Memory B cell (primary cell): Measurements from ENCODE around the gene PTN.

Experiments
- ATAC-seq: fragments of 150-1000 bp; cut with Tn5 transposase; 2 replicates; pipeline ENCODE4 v1.10.0; 2021; ENCODE audit warnings: low read depth, mild to moderate bottlenecking, moderate library complexity
- DNase-seq, 2 donors: peaks; one replicate each; pipeline ENCODE4 v3.0.0; 2022; ENCODE audit warnings: low spot score in 2 of 2
- H3K27ac Mint-ChIP-seq: one replicate; pipeline ENCODE4 v1.8.0; 2022; ENCODE audit warnings: mild to moderate bottlenecking, moderate library complexity, mixed read lengths
- H3K27me3 Mint-ChIP-seq: one replicate; pipeline ENCODE4 v1.8.0; 2022; ENCODE audit warnings: mixed read lengths
- H3K36me3 Mint-ChIP-seq: one replicate; pipeline ENCODE4 v1.8.0; 2022; ENCODE audit warnings: mild to moderate bottlenecking, mixed read lengths
- H3K4me1 Mint-ChIP-seq: one replicate; pipeline ENCODE4 v1.8.0; 2022; ENCODE audit warnings: mixed read lengths
- H3K4me3 Mint-ChIP-seq: one replicate; pipeline ENCODE4 v1.8.0; 2022; ENCODE audit warnings: mild to moderate bottlenecking, moderate library complexity, mixed read lengths
- H3K9me3 Mint-ChIP-seq: one replicate; pipeline ENCODE4 v1.8.0; 2022; ENCODE audit warnings: mixed read lengths

Gene PTN

GRCh38 chr7:137342828-137343261 lies 688 bp downstream of the PTN start:
- no peak overlapping the region for H3K27ac Mint-ChIP-seq
- no peak for DNase-seq
- no peaks in the 10 kb centered on the region for H3K27me3 Mint-ChIP-seq
- H3K36me3 Mint-ChIP-seq: no peaks in the 10 kb centered on the region
- no peak for ATAC-seq
- H3K9me3 Mint-ChIP-seq: peaks cover 2% of the 10 kb centered on the region
- H3K4me1 Mint-ChIP-seq: peaks cover 2% of the 10 kb centered on the region
- no peak overlapping the region for H3K4me3 Mint-ChIP-seq

DNA sequence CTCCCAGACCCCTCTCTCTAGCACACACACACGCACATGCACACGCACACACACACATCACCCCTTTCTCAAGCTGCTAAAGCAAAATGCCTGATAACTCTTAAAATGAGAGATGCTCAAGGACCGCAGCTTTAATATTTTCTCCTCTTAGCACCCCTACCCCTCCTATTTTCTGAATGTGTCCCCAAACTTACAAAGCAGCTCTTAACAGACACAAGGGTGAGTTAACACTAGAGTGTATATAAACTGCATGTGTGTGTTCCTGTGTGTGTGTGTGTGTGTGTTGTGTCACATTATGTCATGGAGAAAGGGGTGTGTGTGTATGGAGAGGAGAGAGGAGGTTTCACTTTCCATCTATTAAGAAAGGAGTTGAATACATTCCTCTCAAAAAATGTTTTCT lies 1.3 kb downstream of the PTN start:
- Mint-ChIP-seq H3K4me1 (peaks cover 2% of the 10 kb centered on the region), H3K36me3 (no peaks in the 10 kb centered on the region), H3K9me3 (peaks cover 5% of the 10 kb centered on the region), H3K27ac (no peak overlapping the region), H3K4me3 (no peak overlapping the region), H3K27me3 (no peaks in the 10 kb centered on the region)
- DNase-seq: no peak
- ATAC-seq: no peak

DNA sequence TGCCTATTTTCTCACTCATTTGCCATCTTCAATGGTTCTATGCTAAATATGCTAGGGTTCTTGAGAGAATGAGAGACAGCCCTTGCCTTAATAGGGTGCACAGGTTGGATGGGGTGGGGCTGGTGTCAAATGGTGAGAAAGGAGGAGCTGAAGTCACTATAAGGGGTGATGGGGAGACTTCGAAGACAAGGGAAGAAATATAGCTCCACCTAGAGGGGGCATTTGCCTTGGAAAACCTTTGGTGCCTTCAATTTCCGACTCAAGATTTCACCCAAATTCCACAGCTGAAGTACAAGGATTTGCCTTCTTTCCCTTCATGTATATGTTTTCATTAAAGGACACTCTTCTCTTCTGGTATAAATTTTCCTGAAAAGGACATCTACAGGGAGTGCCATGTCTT lies 5.6 kb downstream of the PTN start:
- ATAC-seq (no peak), DNase-seq (no peak)
- Mint-ChIP-seq H3K36me3 (no peaks in the 10 kb centered on the region), H3K27ac (no peak overlapping the region), H3K4me1 (peaks cover 2% of the 10 kb centered on the region), H3K27me3 (no peaks in the 10 kb centered on the region), H3K4me3 (no peak overlapping the region), H3K9me3 (peaks cover 5% of the 10 kb centered on the region)

DNA sequence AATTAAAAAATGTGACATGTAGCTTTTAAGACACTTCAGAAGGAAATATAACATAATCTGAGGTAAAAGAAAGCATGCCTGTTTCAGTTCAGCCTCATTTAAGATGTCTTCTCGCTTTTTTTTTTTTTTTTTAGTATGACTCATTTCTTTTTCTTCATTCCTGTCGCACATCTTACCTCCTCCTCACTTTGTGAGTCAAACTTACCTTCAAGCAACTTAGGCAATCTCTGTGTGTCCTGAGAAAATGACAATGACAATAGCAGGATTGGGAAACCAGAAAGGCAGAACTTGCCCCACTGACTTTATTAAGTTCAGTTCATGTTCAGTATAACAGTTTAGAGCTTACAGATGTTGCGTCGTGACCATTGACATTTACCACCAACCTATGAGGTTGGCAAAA lies 7.7 kb downstream of the PTN start:
- ATAC-seq (no peak), DNase-seq (no peak)
- Mint-ChIP-seq H3K4me3 (no peak overlapping the region), H3K27me3 (no peaks in the 10 kb centered on the region), H3K4me1 (no peaks in the 10 kb centered on the region), H3K36me3 (no peaks in the 10 kb centered on the region), H3K9me3 (peaks cover 5% of the 10 kb centered on the region), H3K27ac (no peak overlapping the region)

DNA sequence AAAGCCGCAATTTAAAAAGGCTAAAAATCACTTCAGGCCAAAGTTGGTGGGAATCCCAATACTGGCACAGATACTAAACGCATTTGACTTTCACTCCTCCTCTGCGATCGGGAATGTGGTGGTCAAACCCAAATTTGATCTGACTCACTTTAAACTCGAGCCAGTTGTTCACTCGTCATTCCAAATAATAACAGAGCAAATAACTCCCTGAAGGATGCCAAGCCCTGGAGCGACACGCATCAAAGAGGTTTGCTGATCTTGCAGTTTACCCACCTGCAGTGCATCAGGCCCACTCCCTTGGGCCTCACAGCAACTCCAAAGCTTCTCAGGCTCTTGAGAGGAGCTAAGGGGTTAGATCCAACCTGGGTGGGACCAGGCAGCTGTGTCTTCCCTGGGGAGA lies 12.2 kb downstream of the PTN start:
- no peak overlapping the region for H3K27ac Mint-ChIP-seq
- H3K4me1 Mint-ChIP-seq: no peaks in the 10 kb centered on the region

DNA sequence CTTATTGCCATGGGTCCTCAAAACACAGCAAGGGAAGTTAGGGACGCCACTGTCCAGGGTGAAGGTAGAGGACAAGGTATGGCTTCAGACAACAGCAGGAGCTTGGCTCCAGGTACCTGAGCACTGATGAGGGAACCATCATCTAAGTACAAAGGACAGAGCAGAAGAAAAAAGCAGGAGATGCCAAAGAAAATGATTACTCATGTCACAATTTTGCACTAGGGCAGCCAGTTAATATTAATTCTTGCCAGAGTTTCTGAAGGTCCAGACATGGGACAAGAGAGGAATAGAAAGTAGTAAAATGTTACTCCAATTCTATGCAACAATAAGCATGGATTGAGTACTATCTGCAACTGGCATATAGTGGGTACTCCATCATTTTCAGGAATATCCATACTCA lies 14.1 kb downstream of the PTN start:
- H3K9me3 Mint-ChIP-seq: peaks cover 3% of the 10 kb centered on the region
- no peak for DNase-seq
- no peak overlapping the region for H3K4me3 Mint-ChIP-seq
- no peaks in the 10 kb centered on the region for H3K27me3 Mint-ChIP-seq
- H3K36me3 Mint-ChIP-seq: no peaks in the 10 kb centered on the region
- no peak overlapping the region for H3K27ac Mint-ChIP-seq
- no peaks in the 10 kb centered on the region for H3K4me1 Mint-ChIP-seq
- ATAC-seq: no peak

More for the DNA sequence above, 12.2 kb downstream of the PTN start:
- Mint-ChIP-seq H3K4me3 (no peak overlapping the region), H3K9me3 (peaks cover 1% of the 10 kb centered on the region), H3K27me3 (no peaks in the 10 kb centered on the region), H3K36me3 (no peaks in the 10 kb centered on the region)
- no peak for ATAC-seq
- DNase-seq: no peak

DNA sequence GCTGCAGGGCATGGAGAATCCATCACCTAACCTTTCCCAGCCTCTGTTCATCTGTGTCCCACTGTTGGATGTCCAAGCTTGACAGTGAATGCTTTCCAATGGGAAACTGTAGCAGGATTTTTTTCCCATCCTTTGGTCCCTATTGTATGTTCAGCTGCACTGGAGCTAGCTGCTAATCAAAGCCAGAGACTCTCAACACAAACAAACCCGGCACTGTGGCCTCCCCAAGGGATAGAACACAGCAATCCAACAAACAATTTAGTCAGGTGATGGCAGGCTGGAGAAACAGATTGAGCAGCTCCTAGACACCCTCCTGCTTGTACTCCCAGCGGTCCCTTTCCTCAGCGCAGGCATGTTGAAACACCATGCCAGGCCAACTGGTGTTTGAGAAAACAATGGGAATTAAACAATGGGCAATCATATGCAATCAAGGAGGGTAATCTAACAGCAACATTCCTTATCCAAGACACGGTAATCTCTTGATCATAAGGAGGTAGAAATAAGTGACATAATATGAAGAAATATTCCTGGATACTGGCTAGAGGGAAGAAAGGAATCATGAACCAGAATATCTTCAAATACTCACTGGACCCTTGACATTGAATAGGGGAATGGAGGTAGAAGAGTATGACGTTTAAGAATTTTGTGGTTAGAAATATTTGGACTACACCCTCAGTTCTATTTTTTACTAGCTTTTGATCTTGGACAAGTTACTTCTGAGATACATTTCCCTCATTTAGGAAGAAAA lies 15.0 kb downstream of the PTN start:
- Mint-ChIP-seq H3K9me3 (peaks cover 4% of the 10 kb centered on the region), H3K27me3 (no peaks in the 10 kb centered on the region), H3K4me1 (no peaks in the 10 kb centered on the region), H3K36me3 (no peaks in the 10 kb centered on the region), H3K4me3 (no peak overlapping the region), H3K27ac (no peak overlapping the region)
- ATAC-seq (no peak), DNase-seq (no peak)

GRCh38 chr7:137325927-137326326 lies 17.6 kb downstream of the PTN start:
- H3K9me3 Mint-ChIP-seq: peaks cover 8% of the 10 kb centered on the region
- H3K27me3 Mint-ChIP-seq: no peaks in the 10 kb centered on the region
- H3K36me3 Mint-ChIP-seq: no peaks in the 10 kb centered on the region
- no peak overlapping the region for H3K27ac Mint-ChIP-seq
- no peak for DNase-seq
- ATAC-seq: no peak
- no peak overlapping the region for H3K4me3 Mint-ChIP-seq
- no peaks in the 10 kb centered on the region for H3K4me1 Mint-ChIP-seq

- Mint-ChIP-seq H3K36me3 (no peaks in the 10 kb centered on the region), H3K4me1 (no peaks in the 10 kb centered on the region), H3K27ac (no peak overlapping the region), H3K9me3 (peaks cover 8% of the 10 kb centered on the region), H3K4me3 (no peak overlapping the region), H3K27me3 (no peaks in the 10 kb centered on the region)
- DNase-seq (no peak), ATAC-seq (no peak)
Observed at GRCh38 chr7:137324796-137325696, 18.5 kb downstream of the PTN start.

DNA sequence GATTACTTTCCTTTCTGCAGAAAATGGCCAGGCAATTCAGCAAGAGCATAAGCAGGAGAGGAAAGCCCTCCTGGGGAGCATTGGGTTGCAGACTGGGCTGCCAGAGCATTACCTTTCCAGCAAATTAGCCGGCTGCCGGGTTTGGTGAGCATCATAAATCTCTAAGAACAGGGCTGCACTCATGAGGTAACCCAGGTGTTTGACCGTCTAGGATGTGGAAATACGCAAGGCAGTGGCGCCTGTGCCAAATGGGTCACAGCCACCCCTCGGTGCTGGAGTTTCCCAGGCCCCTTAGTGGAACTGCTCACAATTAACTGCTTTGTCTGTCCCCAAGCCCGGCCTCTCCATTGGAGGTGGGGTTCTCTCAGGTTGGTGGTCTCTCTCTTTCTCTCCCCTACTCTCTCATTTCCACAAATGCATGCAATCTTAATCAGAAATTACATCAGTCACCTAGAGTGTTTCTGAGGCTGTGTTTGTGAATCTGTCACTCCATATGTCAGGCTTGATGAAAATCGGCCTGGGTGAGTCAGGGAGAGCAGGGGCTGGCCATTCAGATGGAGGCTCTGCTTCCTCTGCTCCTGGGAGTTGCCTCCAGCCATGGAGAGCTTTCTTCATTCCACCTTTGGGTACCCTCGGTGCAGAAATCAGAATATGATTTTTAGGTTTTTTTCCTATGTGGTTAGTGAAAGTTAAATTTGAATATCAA lies 26.7 kb downstream of the PTN start:
- Mint-ChIP-seq H3K4me1 (no peaks in the 10 kb centered on the region), H3K9me3 (peaks cover 1% of the 10 kb centered on the region), H3K36me3 (no peaks in the 10 kb centered on the region), H3K27me3 (no peaks in the 10 kb centered on the region), H3K27ac (no peak overlapping the region), H3K4me3 (no peak overlapping the region)
- ATAC-seq: no peak
- DNase-seq: no peak

GRCh38 chr7:137313201-137313600 lies 30.3 kb downstream of the PTN start:
- no peaks in the 10 kb centered on the region for H3K36me3 Mint-ChIP-seq
- no peak overlapping the region for H3K27ac Mint-ChIP-seq
- DNase-seq (no peak), ATAC-seq (no peak)
- no peaks in the 10 kb centered on the region for H3K27me3 Mint-ChIP-seq
- no peaks in the 10 kb centered on the region for H3K4me1 Mint-ChIP-seq
- no peak overlapping the region for H3K4me3 Mint-ChIP-seq
- no peaks in the 10 kb centered on the region for H3K9me3 Mint-ChIP-seq

DNA sequence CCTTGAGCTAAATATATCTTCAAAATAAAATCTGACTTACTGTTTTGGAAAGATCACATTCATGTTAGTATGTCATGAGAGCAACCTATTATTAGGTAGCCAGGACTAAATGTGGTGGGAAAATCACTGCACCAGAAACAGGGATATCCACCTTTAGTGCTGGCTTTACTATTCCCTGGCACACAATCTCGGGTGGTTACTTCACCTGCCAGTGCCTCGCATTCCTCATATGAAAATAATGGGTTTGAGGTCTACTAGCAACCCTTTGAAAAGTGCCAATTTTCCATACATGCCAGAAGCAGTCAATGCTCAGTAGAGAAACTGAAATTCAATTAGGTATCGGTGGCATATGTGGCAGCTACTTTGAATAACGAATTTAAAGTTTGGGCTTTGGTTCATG lies 36.8 kb downstream of the PTN start:
- Mint-ChIP-seq H3K4me3 (no peak overlapping the region), H3K4me1 (no peaks in the 10 kb centered on the region), H3K27ac (no peak overlapping the region), H3K36me3 (no peaks in the 10 kb centered on the region), H3K27me3 (no peaks in the 10 kb centered on the region), H3K9me3 (no peaks in the 10 kb centered on the region)
- ATAC-seq: no peak
- DNase-seq: no peak

DNA sequence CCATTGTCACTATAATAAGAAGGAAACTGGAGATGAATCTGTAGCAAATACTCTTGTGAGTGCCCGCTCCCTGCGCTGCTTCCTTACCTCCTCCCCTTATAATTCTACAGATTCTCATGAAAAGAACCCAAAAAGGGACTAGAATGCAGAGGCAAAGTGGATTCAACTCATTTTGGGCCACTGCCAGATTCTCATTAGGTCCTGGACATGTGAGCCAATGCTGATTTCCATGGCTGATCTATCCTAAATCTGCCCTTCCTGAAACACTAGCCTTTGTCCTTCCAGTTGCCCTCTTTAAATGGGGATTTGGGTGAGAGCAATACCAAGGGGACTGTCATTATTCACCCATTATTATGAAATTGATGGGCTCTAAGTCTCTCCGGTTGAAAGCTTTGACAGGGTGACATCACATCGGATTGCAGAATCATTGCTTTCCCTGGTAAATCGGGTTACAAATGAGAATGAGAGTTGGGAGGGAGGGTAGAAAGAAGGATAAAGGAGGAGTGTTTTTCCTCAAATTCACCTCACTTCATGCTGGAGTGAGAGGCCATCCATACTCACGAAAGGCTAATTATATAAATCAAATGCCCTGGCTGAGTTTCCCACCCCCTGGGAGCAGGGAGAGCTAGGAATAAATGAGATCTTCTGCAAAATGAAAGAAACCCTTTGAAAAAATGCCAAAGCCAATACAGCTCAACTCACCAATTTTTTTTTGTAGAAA lies 37.5 kb downstream of the PTN start:
- ATAC-seq: no peak
- Mint-ChIP-seq H3K36me3 (no peaks in the 10 kb centered on the region), H3K4me1 (no peaks in the 10 kb centered on the region), H3K27me3 (no peaks in the 10 kb centered on the region), H3K4me3 (no peak overlapping the region), H3K9me3 (no peaks in the 10 kb centered on the region), H3K27ac (no peak overlapping the region)
- DNase-seq: no peak
